Activated gamma-delta T cell treated with anti-CD3 and anti-CD28 coated beads, Interleukin-2, amount 50 U/mL, for 16 hours (primary cell): ENCODE data around the gene ELL3.
A peak's percentile ranks its signal among the peaks of the same experiment; 100 is the strongest.
"Not testable (repeated sequence)": the region's sequence is repeated elsewhere in the genome, so short reads cannot be mapped to it uniquely, and the experiment has no call there.

ENCODE experiments used
- DNase-seq: peaks from one replicate; pipeline ENCODE4 v3.0.0-alpha.2; 2020; ENCODE audit warnings: low read depth

Gene ELL3, protein sequence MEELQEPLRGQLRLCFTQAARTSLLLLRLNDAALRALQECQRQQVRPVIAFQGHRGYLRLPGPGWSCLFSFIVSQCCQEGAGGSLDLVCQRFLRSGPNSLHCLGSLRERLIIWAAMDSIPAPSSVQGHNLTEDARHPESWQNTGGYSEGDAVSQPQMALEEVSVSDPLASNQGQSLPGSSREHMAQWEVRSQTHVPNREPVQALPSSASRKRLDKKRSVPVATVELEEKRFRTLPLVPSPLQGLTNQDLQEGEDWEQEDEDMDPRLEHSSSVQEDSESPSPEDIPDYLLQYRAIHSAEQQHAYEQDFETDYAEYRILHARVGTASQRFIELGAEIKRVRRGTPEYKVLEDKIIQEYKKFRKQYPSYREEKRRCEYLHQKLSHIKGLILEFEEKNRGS

DNA sequence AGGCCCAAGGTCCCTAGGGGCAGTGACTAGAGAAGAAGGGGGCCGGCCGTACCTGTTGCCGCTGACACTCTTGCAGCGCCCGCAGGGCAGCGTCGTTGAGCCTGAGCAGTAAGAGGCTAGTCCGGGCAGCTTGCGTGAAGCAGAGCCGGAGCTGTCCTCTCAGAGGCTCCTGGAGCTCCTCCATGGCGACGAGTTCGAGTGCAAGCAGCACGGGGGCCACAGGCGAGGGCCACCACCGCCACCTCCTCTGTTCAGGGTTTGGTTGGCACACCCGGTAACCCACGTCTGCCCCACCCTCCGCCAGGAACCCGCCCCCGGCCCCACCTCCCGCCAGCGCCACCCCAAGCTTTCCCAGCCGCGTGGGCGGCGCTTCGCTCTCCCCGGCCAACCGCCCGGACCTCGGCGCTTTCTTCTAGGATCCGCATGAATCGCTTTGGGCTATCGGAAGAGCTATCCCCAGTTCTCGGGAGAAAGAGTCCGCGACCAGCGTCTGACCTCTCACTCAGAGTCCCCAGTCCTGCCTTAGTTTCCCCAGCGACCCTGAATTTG lies at the start of gene ELL3:
Gene ELL3, minus strand, starts transcription at position 249 of the 549 bp plus-strand sequence. Its CDS starts 65 bp downstream, at position 184.
- DNase-seq = peak; percentile 52

DNA sequence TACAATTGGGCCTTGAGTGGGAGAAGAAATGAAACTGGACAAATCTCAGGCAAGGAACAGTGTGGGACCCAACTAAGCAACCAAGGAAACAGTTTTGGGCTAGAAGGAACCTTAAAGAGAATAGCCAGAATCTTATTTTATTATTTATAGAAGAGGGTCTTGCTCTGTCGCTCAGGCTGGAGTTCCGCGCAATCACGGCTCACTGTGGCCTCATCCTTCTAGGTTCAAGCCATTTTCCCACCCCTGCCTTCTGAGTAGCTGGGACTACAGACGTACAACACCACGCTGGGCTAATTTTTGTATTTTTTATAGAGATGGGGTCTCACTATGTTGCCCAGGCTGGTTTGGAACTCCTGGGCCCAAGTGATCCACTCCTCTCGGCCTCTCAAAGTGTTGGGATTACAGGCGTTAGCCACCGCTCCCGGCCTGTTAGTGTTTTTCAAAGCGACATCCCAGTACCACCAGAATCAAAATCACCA lies 49.3 kb upstream of the ELL3 start:
- DNase-seq = no peak

DNA sequence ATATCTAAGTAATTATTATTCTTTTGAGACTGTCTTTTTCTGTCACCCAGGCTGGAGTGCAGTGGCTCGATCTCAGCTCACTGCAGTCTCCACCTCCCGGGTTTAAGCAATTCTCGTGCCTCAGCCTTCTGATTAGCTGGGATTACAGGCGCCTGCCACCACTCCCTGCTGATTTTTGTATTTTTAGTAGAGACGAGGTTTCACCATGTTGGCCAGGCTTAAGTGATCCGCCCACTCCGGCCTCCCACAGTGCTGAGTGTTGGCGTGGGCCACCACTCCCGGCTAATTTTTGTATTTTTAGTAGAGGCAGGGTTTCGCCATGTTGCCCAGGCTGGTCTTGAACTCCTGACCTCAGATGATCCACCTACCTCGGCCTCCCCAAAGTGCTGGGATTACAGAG lies 48.5 kb upstream of the ELL3 start:
- DNase-seq = not testable (repeated sequence)

DNA sequence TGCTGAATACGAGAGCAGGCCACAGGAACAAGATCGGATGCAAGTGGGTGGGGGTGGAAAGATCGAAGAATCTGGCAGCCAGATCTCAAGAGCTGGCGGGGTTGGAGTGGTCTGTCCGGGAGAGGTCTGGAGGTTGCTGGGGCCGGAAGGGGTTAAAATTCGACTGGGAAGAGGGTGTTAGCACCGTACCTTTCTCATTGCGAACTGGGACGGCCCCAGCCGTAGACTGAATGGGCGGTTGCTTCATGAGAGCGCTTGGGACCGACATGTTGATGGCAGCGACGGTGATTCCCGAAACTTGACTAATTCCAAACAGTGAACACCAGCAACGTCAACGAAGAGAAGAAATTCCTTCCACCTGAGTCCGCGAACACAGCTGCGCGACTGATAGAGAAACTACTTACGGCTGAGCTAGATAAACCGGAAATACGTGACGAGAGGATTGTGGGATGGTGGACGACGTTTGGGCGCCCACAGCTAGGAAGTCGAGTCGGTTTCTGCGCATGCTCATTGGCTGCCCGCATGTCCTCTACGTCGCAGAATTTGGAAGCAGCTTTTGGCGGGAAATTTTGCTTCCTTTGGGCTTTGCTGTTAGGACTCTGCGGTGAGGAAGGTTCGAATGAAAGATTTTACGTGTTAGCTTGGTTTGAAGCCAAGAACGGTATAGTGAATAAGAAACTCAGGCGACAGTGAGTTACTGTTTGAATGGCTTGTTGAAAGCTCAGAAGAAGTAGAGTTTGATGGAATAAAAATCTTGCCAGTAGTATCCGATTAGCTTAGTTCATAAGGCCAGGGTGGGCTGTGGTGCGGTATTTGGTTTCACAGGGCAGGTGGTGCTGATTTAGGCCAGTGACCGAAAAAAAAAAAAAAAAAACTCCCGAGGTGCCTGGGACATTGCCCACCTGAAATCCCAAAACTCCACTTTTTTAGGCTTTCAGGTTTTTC lies 47.8 kb upstream of the ELL3 start, which contains the start of gene MFAP1:
Gene MFAP1, minus strand, starts transcription at position 389 of the 945 bp plus-strand sequence. Its CDS starts 121 bp downstream, at position 268.
- DNase-seq = peak; percentile 82

DNA sequence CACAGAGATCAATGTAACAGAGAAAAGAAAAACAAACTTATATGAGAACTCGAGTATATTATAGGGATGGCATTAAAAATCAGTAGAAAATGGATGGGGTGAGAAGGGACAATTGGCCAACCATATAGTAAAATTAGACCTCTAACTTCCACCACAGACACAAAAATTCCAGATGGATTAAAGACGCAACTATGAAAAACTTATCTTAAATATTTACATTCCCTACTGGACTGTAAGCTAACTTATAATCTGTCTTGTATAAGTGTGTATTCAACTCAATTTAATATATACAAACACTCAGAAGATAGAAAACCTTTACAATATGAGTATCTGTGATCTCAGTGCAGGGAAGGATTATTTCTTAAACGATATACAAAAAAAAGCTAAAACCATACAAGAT lies 44.7 kb upstream of the ELL3 start:
- no peak for DNase-seq

DNA sequence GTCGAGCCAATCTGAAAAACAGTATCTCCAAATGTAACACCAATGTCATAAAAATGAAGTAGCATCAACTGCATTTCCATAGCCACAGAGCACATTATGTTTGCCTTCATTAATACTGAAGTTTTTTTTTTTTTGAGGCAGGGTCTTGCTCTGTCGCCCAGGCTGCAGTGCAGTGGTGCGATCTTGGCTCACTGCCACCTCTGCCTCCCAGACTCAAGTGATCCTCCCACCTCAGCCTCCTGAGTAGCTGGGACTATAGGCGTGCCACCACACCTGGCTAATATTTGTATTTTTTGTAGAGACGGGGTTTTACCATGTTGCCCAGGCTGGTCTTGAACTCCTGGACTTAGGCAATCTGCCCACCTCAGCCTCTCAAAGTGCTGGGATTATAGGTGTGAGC lies 38.3 kb upstream of the ELL3 start:
- DNase-seq = not testable (repeated sequence)

DNA sequence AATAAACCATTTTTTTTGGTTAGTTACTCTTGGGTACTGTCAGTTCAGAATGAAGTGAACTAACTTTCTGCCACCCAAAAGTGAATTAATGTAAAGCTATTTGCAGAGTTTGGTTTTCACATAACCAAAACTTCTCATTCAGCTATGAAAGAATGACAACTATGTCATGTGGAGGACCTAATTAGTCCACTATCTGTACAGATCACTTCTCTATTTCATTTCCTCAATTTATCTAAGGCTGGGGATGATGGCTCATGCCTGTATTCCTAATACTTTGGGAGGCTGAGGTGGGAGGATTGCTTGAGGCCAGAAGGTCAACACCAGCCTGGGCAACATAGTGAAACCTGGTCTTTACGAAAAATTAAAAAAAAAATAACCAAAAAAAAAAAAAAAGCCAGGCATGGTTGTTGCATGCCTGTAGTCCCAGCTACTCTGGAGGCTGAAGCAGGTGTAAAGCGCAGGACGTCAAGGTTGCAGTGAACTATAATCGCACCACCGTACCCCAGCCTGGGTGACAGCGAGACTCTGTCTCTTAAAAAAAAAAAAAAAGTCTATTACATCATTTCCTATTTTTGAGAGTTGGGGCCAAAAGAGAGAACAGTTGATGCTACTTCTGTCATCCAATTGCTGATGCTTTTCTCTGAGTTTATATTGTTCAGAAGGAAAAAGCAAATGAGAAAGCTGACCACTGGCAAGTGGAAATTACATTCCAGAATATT lies 32.4 kb upstream of the ELL3 start:
- DNase-seq = no peak

DNA sequence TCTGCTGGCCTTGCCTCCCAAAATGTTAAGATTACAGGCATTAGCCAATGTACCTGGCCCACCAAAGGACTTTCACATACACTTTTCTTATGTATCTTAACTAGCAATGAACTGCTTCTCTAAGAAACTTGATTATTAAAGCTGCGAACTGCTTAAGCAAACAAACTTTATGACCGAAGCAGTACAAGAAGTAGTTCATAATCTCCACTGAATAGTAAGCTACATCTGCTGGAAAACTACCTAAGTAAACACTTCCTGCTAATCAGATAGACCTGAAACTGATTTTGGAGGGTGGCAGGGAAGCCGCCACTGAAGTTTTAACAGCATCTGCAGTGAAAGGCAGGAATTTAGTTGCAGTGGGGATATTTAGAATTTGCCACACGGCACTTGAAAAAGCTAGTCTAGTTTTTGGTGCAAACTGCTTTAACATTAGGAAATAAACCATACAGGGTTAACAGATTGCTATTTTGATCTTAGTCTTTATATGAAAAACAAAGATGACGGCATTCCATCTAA lies 31.7 kb upstream of the ELL3 start:
- DNase-seq = no peak

DNA sequence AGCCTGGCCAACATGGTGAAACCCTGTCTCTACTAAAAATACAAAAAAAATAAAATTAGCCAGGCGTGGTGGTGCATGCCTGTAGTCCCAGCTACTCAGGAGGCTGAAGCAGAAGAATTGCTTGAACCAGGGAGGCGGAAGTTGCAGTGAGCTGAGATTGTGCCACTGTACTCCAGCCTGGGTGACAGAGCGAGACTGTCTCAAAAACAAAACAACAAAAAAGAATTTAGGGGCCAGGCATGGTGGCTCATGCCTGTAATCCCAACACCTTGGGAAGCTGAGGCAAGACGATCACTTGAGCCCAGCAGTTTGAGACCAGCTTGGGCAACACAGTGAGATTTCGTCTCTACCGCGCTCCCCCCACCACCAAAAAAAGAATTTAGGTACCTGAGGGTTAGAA lies 25.9 kb upstream of the ELL3 start:
- DNase-seq = not testable (repeated sequence)

DNA sequence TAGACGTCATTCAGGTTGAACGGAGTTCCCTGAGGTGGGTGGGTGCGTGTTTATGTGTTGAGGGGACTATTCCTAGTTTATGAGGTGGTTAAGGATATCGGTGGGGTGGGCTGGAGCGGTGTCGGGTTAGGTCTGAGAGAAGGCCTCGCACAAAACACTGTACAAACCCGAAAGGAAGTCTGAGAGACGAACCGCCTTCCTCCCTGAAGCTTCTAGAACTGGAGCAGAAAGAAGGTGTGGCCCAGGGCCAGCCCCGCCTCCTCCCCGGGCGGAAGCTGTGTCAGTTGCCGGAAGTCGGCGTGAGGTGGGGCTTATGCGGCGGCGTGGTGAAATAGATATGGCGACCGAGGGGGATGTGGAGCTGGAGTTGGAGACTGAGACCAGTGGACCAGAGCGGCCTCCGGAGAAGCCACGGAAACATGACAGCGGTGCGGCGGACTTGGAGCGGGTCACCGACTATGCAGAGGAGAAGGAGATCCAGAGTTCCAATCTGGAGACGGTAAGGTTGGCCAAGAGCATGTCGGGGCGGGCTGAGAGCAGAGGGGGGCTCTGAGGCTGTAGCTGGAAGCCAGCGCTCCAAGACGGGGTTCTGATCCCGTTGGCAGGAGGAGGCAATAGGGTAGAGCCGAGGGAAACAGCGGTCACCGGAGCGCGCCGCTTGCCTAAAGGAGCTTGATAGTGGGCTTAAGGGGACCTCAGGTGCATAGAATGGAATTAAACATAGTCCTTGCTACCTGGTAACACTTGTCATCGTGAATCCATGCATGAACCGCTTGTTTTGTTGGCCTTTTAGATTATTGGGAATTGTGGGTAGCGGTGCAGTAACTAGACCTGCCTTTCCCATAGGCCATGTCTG lies 23.7 kb upstream of the ELL3 start, which contains the start of gene HYPK:
Gene HYPK, plus strand, starts transcription at position 314 of the 856 bp plus-strand sequence. Its CDS starts 24 bp downstream, at position 338.
- DNase-seq = peak; percentile 86

DNA sequence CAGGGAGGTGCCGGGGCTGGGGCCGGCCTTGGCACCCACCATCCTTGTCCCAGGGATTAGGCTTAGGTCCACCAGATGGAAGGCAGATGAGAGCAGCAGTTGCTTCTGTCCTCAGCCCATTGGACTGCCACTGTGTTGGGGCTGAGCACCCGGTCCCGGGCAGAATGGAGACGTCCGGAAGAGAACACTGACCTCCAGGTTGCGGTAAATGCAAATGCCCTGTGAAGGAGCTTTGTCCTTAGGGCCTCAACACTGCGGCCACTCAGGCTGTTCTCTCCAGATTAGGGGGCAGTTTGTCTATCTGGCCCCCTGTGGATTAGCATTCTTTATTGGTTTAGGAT lies 23.1 kb upstream of the ELL3 start, which contains the start of gene SERINC4:
Gene SERINC4, minus strand, starts transcription at position 276 of the 341 bp plus-strand sequence. Its CDS starts 234 bp downstream, at position 42.
- DNase-seq = no peak

DNA sequence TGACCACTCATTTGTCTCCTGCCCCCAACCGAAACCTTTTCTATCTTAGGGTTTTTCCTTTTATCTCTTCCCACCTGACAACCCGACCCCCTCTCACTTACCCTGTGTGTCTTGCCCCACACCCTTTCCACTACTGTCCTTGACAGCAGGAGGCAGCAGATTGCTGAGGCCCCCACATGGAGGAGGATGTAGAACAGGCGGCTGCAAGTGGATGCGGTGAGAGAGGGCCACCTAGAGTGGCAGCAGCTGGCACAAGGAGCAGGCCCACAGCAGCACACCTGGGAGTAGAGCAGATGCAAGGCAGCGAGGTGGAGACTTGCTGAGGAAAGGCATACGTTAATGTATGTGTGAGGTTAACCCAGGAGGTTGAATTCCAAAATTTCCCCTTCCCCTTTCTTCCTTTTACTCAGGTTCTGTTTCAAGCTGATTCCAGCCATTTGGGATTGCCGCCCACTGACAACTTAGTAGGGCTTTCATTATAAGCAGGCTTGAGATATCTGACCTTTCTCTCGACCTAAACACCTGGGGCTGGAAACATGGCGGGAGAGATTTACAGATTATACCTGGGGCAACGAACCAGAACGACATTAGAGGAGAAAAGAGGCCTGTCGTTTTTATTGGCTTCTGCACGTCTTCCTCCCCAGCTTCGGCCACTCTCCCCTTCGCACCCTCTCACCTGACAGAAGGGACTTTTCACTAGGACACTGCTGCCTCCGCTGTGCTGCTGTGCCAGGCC lies 22.6 kb upstream of the ELL3 start:
- no peak for DNase-seq

DNA sequence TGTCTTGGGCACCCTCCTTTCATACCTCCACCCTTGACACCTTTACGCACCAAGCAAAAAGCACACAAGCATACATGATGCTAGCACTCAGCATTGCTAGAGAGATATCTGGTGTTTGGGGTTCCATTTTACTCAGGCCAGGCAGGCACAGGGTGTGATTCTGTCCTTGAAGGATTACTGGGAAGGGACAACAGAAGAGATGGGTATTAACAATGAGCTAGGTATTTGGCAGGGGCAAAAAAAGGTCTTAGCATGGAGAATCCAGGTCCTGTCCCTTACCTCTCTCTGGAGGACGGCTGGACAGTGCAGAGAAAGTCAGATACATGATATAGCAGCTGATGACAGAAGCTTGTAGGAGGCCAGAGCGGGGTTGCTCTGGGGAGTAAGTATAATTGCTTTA lies 19.8 kb upstream of the ELL3 start:
- no peak for DNase-seq

DNA sequence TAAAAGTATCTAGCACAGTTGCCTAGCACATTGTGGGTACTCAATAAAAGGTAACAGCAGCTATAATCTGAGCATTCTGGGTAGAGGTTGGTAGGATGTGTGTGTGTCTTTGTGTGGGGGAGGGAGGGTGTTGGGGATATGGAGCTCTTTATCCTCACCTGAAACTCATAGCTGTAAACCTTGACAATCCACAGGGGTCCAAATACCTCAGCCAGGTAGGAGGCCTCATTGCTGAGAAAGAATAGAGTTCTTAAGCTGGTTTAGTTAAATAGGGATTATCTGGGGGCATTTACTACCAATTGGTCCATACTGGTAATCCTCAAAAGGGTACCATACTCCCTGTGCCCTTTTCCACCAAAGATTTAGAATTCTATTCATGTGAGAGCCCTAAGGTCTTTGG lies 19.2 kb upstream of the ELL3 start:
- no peak for DNase-seq

DNA sequence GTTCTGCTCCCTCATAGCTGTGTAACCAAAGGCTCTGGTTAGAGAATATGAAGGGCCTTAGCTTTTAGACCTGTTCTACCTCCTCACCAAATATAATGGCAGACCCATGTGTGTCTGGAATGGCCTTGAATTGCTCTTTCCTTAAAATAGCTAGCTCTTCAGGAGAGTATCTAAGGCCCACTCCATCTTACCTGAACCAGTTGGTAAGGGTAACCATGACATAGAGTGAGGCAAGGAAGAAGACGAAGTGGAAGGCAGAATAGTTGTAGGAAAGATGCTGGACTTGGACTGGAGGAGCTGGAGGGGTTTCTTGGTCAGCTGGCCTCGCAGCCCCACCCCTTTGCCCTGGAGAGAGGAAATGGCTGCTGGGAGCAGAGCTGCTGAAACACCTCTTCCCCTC lies 18.4 kb upstream of the ELL3 start:
- no peak for DNase-seq

DNA sequence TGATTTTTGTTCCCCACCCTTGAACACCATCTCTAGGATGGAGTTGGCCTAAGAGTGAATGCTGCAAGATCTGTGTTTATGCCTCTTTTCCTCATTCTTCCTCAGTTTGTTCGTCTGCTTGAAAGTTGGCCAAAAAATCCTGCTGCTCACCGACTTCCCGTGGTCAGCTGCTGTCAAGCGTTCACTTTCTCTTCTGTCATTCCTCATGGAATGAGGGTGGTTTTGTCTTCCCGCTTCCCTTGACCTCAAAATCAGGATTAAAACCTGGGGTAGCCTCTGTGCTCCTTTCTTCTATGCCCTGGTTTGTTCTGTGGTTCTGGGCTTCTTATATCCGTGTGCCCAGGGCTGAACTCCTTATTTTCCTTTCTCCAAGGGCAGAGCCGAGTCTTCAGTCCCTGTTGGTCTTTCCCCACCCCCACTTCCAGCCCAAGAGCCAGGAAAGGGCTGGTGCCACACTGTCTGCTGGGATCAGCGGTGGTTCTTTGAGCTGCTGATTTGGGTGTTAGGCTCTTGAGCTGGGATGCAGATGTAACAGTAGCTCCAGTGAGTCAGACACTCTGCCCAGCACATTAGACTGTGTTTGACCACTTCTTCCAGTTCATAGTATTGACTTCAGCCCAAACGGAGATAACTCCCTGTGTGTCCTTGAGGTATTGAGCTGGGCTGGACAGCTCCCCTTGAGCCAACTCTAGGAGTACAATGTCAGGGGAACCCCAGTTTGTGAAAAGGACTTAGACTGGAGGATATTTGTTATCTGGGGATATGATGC lies 17.7 kb upstream of the ELL3 start:
- no peak for DNase-seq

DNA sequence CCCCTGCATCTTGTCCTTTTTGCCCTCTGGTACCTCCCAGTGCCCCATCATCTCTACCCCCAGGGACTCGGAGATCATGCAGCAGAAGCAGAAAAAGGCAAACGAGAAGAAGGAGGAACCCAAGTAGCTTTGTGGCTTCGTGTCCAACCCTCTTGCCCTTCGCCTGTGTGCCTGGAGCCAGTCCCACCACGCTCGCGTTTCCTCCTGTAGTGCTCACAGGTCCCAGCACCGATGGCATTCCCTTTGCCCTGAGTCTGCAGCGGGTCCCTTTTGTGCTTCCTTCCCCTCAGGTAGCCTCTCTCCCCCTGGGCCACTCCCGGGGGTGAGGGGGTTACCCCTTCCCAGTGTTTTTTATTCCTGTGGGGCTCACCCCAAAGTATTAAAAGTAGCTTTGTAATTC lies 16.9 kb upstream of the ELL3 start:
- no peak for DNase-seq

DNA sequence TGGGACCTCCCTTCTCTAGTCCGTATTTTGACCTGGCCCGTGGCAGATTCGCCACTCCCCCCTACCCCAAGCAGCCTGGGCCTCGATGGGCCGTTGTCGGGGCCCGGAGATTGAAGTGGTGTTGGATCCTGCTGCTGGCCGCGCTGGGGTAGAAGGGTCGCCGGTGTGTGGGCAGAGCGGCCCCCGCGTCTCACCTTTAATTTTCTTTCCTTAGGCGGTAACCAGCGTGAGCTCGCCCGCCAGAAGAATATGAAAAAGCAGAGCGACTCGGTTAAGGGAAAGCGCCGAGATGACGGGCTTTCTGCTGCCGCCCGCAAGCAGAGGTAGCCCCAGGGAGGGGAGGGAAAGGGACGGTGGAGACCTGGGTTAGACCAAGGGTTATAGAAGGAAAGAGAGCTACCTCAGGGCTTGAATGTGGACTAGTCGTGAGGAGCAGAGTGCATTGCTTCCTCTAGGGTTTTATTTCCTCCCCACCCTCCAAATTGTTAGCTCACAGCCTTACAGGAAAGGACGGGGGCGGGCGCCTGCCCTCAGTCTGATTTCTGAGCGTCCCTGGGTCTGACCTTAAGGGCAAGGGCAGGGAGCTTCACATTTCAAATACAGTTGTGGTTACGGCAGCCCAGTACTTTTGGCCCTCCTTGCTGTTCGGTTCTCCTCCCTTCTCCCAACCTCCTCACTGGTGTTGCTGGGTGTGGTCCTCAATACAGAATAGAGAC lies 16.2 kb upstream of the ELL3 start:
- no peak for DNase-seq
